PC-9 (cell line): Measurements from ENCODE around the gene ATF7IP. TPM values are rescaled to one million over a fixed set of nuclear protein-coding genes. Genes with fewer than 3 reads are reported as not detected.

Source experiments
- BruUV-seq: library from RNA; stranded (reverse); fragments of 400-500 nt; replicated peaks from 2 replicates; lab custom pipeline; 2021; lab: Mats Ljungman, UMichigan
- CTCF ChIA-PET: fragments of 300-600 bp; sonication (Branson Sonifier 250); formaldehyde crosslinking; loops from one replicate; lab custom pipeline; 2022; ENCODE audit warnings: antibody characterized with exemption; lab: Charles Lee
- POLR2A ChIA-PET: fragments of 300-600 bp; sonication (Branson Sonifier 250); formaldehyde crosslinking; loops from one replicate; lab custom pipeline; 2022; ENCODE audit warnings: antibody characterized with exemption; ENCODE audit not compliant: unreplicated experiment; lab: Charles Lee
- DNase-seq, 2 experiments: peaks; one replicate each; pipeline versions ENCODE4 v3.0.0 to v3.0.0-alpha.2; 2015 to 2022; ENCODE audit warnings: mixed read lengths in 1 of 2
- H2AFZ ChIP-seq: fragments of 200-600 bp; sonication (generic); 2 replicates; pipeline ENCODE4 v1.8.1; 2017; ENCODE audit warnings: antibody characterized with exemption
- H3F3A ChIP-seq: fragments of 200-600 bp; sonication (generic); 2 replicates; pipeline ENCODE4 v1.8.1; 2017; ENCODE audit warnings: antibody characterized with exemption, mild to moderate bottlenecking, low read depth; ENCODE audit not compliant: insufficient read depth
- H3K27ac ChIP-seq: fragments of 200-600 bp; sonication (generic); 2 replicates; pipeline ENCODE4 v1.6.1; 2016; ENCODE audit warnings: mixed run types
- H3K27me3 ChIP-seq: fragments of 200-600 bp; sonication (generic); 2 replicates; pipeline ENCODE4 v1.6.1; 2016; ENCODE audit warnings: low read depth, mixed run types; ENCODE audit not compliant: insufficient read depth
- H3K36me3 ChIP-seq: fragments of 200-600 bp; sonication (generic); 2 replicates; pipeline ENCODE4 v1.6.1; 2016; ENCODE audit warnings: low read depth, mixed run types
- H3K4me1 ChIP-seq: fragments of 200-600 bp; sonication (generic); replicated peaks from 2 replicates; pipeline ENCODE4 v1.6.1; 2016; ENCODE audit warnings: mixed run types; ENCODE audit not compliant: insufficient read depth
- H3K4me2 ChIP-seq: fragments of 200-600 bp; sonication (generic); 2 replicates; pipeline ENCODE4 v1.6.1; 2017; ENCODE audit warnings: mixed run types
- H3K4me3 ChIP-seq: fragments of 200-600 bp; sonication (generic); 2 replicates; pipeline ENCODE4 v1.6.1; 2016; ENCODE audit warnings: mixed run types
- H3K79me2 ChIP-seq: fragments of 200-600 bp; sonication (generic); 2 replicates; pipeline ENCODE4 v1.6.1; 2017; ENCODE audit warnings: low read depth, mixed run types
- H3K9me2 ChIP-seq: fragments of 200-600 bp; sonication (generic); 2 replicates; pipeline ENCODE4 v1.8.1; 2017; ENCODE audit warnings: mild to moderate bottlenecking; ENCODE audit not compliant: insufficient read depth
- H3K9me3 ChIP-seq: fragments of 200-600 bp; sonication (generic); 2 replicates; pipeline ENCODE4 v1.8.1; 2016; ENCODE audit warnings: low read depth; ENCODE audit not compliant: insufficient read depth
- H4K20me1 ChIP-seq: fragments of 200-600 bp; sonication (generic); 2 replicates; pipeline ENCODE4 v1.8.1; 2017; ENCODE audit not compliant: insufficient read depth
- EZH2 ChIP-seq: fragments of 200-600 bp; sonication (generic); IDR thresholded peaks from 2 replicates; pipeline ENCODE4 v1.8.0; 2017; ENCODE audit warnings: antibody characterized with exemption, low read depth
- intact Hi-C: fragments of 100-400 bp; cut with micrococcal nuclease; formaldehyde crosslinking; loops from one replicate; pipeline ENCODE4 v1.10.0; 2022; ENCODE audit not compliant: unreplicated experiment
- total RNA-seq: library from RNA; stranded (reverse); gene quantifications from 2 replicates; pipeline ENCODE4 v1.2.3, GENCODE V29; 2021
- TF ChIP-seq, protein P1 (sequence below): fragments of 200-600 bp; sonication (generic); conservative IDR thresholded peaks from 2 replicates; pipeline ENCODE4 v1.6.1; 2017; ENCODE audit warnings: mixed run types, antibody characterized with exemption, mild to moderate bottlenecking, moderate library complexity

Gene ATF7IP
- total RNA-seq, 1 experiment from 2014 or later = 94.7 TPM

DNA sequence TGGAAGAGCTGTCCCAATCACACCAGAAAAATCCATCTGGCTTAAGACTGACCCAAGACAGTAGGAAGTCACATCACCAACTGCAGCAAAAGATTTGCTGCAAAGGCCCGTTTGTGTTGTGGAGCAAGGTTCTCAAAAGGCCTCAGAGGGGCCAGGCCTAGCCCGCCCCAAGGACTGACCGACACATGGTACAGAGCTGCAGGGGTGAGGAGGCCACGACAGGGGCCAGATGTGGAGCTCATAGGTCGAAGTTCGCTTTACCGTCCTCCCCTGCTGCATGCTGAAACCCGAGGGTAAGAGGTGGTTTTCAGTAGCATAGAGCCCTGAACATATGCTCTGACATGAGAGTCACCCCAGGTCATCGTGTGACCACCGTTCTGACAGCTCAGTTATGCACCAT, 166.7 kb downstream of the ATF7IP start:
- no peaks in the 10 kb centered on the region for H3K4me1 ChIP-seq
- H3K27ac ChIP-seq = no peak overlapping the region
- H3K4me2 ChIP-seq = no peak overlapping the region
- no peak overlapping the region for H2AFZ ChIP-seq
- POLR2A ChIA-PET = no interaction called here
- no peaks in the 10 kb centered on the region for H3K36me3 ChIP-seq
- no peak overlapping the region for H3K4me3 ChIP-seq
- no peaks in the 10 kb centered on the region for H3K9me3 ChIP-seq
- no peaks in the 10 kb centered on the region for H3K9me2 ChIP-seq
- no peak for DNase-seq
- H3K79me2 ChIP-seq = no peaks in the 10 kb centered on the region
- H4K20me1 ChIP-seq = no peaks in the 10 kb centered on the region
- CTCF ChIA-PET = no interaction called here
- intact Hi-C loops = no loop called here
- no TSS peak for BruUV-seq
- no peak for TF ChIP-seq EZH2
- TF ChIP-seq, protein P1, sequence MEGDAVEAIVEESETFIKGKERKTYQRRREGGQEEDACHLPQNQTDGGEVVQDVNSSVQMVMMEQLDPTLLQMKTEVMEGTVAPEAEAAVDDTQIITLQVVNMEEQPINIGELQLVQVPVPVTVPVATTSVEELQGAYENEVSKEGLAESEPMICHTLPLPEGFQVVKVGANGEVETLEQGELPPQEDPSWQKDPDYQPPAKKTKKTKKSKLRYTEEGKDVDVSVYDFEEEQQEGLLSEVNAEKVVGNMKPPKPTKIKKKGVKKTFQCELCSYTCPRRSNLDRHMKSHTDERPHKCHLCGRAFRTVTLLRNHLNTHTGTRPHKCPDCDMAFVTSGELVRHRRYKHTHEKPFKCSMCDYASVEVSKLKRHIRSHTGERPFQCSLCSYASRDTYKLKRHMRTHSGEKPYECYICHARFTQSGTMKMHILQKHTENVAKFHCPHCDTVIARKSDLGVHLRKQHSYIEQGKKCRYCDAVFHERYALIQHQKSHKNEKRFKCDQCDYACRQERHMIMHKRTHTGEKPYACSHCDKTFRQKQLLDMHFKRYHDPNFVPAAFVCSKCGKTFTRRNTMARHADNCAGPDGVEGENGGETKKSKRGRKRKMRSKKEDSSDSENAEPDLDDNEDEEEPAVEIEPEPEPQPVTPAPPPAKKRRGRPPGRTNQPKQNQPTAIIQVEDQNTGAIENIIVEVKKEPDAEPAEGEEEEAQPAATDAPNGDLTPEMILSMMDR = no peak
- no peaks in the 10 kb centered on the region for H3K27me3 ChIP-seq
- no peaks in the 10 kb centered on the region for H3F3A ChIP-seq

DNA sequence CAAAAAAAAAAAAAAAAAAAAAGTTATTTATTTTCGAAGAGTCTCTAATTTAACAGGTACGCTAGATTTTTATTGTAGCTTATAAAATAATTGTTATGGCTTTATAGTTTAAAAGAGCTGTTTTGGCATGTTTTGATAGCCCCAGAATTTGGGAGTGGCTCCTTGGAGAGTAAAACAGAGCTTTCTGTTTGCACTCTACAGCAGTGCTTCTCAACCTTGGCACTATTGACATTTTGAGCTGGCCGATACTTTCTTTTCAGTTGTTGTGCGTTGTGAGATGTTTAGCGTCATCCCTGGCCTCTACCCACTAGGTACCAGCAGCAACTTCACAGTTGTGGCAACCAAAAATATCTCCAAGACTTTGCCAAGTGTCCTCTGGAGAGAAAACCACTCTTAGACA, 171.6 kb downstream of the ATF7IP start:
- no peak for DNase-seq
- TF ChIP-seq, protein P1 = no peak
- TF ChIP-seq EZH2 = no peak
- CTCF ChIA-PET = no interaction called here

DNA sequence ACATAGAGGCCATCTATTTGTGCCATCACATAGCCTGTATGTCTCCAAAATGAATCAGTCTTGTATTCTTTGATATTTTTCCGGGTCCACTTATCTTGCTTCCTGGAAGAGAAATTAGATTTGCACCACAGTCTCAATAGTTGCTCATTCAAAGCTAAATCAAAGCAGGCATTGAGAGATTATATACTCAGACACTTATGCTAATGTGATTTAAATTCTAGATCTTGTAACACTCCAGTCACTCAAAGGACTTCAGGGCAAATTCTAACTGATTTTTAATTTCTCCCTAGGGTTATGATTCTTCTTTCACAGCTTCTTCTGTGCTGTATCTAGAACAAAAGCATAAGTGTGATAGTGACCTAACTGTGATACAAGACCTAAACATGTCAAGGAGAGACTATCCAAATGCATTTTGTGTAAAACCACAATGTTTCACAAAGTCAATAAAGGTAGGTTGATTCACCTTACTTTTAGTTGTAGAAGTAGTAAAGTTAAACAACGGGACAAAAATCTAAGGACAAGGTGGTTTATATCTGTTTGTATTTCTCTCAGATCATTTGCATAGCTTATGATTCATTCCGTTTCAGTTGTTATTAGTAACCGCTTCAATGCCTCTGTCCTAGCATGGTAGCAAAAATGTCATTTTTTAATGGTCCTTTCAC, 175.4 kb downstream of the ATF7IP start:
- ChIA-PET POLR2A (interaction anchor here (0.7 kb wide), 1 partner anchor 83 kb away, joined by 8 read pairs; no protein-coding TSS in a partner anchor), CTCF (no interaction called here)
- no peak overlapping the region for H3K27ac ChIP-seq
- intact Hi-C loops = no loop called here
- H3K9me2 ChIP-seq = no peaks in the 10 kb centered on the region
- no TSS peak for BruUV-seq
- H3K79me2 ChIP-seq = no peaks in the 10 kb centered on the region
- no peaks in the 10 kb centered on the region for H3K36me3 ChIP-seq
- no peaks in the 10 kb centered on the region; the same call in 1 of the 2 replicates for H3F3A ChIP-seq
- H3K4me3 ChIP-seq = no peak overlapping the region
- no peak for TF ChIP-seq EZH2
- TF ChIP-seq, protein P1 = no peak
- no peak for DNase-seq
- H4K20me1 ChIP-seq = no peaks in the 10 kb centered on the region
- no peak overlapping the region for H2AFZ ChIP-seq
- H3K4me1 ChIP-seq = no peaks in the 10 kb centered on the region; the same call in 1 of the 2 replicates
- no peaks in the 10 kb centered on the region for H3K9me3 ChIP-seq
- H3K27me3 ChIP-seq = no peaks in the 10 kb centered on the region
- H3K4me2 ChIP-seq = no peak overlapping the region

More for the DNA sequence above, 171.6 kb downstream of the ATF7IP start:
- Histone ChIP-seq H2AFZ (no peak overlapping the region), H3K36me3 (no peaks in the 10 kb centered on the region), H3K4me3 (no peak overlapping the region), H3K79me2 (no peaks in the 10 kb centered on the region), H3K4me1 (no peaks in the 10 kb centered on the region; the same call in 1 of the 2 replicates), H3K9me3 (no peaks in the 10 kb centered on the region), H3K27ac (no peak overlapping the region), H4K20me1 (no peaks in the 10 kb centered on the region), H3K27me3 (no peaks in the 10 kb centered on the region), H3K4me2 (no peak overlapping the region), H3F3A (no peaks in the 10 kb centered on the region; the same call in 1 of the 2 replicates), H3K9me2 (no peaks in the 10 kb centered on the region)
- intact Hi-C loops = no loop called here
- POLR2A ChIA-PET = no interaction called here
- BruUV-seq = no TSS peak
